ENCODE data around the gene PLCL2.

PLCL2 gene

DNA sequence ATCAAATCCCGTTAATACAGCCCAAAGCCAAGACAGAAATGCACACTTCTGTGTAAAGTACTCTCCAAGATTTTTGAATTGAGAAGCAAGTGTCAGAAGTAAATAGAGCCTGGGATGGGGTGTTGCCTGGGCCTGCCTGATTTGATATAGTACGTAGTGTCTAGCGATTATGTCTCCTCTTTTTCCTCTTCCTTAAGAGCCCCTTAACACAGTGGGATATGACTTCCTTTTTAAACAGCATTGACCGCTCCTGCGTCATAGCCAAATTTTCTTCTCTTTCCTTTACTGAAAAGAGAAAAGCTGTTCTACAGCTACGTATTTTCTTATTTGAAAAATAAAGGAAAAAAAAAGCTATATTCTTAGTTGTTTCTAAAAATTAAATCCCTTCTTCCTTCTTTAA, 97.7 kb downstream of the PLCL2 start:
- ATAC-seq = no peak
- H3K4me1 Mint-ChIP-seq = peaks cover 35% of the 10 kb centered on the region

DNA sequence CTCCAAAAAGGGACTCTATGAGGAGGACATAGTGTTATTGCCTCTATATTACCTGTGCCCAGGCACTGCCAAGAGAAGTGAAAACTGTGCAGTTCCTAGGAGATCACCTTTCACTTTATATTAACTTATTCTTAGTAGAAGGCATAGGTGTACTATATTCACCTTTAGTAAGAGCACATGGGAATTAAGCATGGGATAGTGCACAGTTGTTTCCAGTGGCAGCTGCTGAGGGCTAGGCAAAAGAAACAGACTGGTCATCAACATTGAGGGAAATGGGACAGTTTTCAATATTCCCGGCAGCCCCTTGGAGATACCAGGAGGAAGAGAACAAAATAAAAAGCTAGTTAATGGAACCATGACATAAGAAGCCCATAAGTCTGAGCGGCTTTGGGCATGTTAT, 100.9 kb downstream of the PLCL2 start:
- no peak for ATAC-seq
- no peak overlapping the region for H3K27ac Mint-ChIP-seq
- H3K4me1 Mint-ChIP-seq = peaks cover 32% of the 10 kb centered on the region
- H3K27me3 Mint-ChIP-seq = no peaks in the 10 kb centered on the region
- H3K4me3 Mint-ChIP-seq = no peak overlapping the region
- no peaks in the 10 kb centered on the region for H3K9me3 Mint-ChIP-seq
- peaks cover 5% of the 10 kb centered on the region for H3K36me3 Mint-ChIP-seq

More for the DNA sequence above, 97.7 kb downstream of the PLCL2 start:
- no peak overlapping the region for H3K4me3 Mint-ChIP-seq
- H3K27me3 Mint-ChIP-seq = no peaks in the 10 kb centered on the region
- peaks cover 7% of the 10 kb centered on the region for H3K36me3 Mint-ChIP-seq
- H3K27ac Mint-ChIP-seq = no peak overlapping the region
- no peaks in the 10 kb centered on the region for H3K9me3 Mint-ChIP-seq

DNA sequence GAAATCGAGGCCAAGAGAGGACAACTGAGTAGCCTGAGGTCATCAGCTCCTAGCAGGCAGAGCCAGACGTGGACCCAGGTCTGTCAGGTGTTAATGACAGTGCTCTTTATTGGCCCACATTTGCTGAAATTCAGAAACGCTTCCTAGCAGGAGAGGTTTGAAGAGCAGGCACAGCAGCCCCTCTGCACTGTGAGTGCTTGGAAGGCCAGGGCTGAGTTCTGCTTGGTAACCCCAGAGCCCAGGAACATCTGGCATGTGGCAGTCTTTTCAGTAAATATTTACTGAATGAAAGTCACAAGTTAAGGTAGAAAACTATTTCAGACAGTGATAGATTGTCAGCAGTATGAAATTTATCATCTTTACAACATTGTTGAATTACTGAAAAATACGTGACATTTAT, 102.4 kb downstream of the PLCL2 start:
- no peaks in the 10 kb centered on the region for H3K36me3 Mint-ChIP-seq
- H3K4me3 Mint-ChIP-seq = no peak overlapping the region
- ATAC-seq = no peak
- no peaks in the 10 kb centered on the region for H3K9me3 Mint-ChIP-seq
- H3K27me3 Mint-ChIP-seq = no peaks in the 10 kb centered on the region
- peaks cover 35% of the 10 kb centered on the region for H3K4me1 Mint-ChIP-seq
- no peak overlapping the region for H3K27ac Mint-ChIP-seq

DNA sequence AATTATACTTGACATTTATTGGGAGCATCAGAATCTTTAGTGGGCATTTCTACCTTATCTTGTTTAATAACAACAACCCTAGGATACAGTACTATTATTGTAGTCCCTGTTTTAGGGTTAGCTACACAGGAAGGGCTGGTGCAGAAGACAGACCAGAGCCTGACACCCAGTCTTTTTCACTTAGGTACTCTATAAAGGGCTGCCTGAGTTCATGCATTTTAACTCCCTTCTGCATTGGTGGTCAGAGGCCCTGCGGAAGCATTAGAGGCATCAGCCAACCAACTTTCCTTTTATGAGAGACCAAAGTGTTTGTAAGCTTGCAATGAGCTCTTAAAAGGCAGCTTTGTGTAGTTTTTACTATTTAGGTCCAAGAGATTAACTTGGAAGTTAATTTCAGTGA, 105.4 kb downstream of the PLCL2 start:
- no peaks in the 10 kb centered on the region for H3K27me3 Mint-ChIP-seq
- no peaks in the 10 kb centered on the region for H3K9me3 Mint-ChIP-seq
- ATAC-seq = no peak
- peaks cover 4% of the 10 kb centered on the region for H3K36me3 Mint-ChIP-seq
- H3K4me3 Mint-ChIP-seq = no peak overlapping the region
- no peak overlapping the region for H3K27ac Mint-ChIP-seq
- peaks cover 58% of the 10 kb centered on the region for H3K4me1 Mint-ChIP-seq

DNA sequence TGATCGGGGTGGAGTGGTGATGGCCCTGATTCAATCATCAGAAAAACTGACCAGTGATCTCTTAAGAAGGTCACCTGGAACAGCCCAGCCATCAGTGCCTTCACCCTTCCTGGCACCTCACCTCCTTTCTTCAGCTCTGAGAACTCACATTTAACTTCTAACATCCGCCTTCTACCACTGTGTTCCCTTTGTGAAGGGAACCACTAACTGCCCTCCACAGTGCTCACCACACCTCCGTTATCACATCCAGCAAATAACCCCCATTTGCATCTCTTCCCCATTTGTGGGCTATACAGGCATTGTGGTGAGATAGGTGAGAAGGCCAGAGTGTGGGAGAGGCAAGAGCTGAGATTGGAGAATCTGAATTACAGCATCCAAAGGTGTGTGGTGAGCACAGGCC, 107.4 kb downstream of the PLCL2 start:
- no peaks in the 10 kb centered on the region for H3K9me3 Mint-ChIP-seq
- no peak overlapping the region for H3K4me3 Mint-ChIP-seq
- no peaks in the 10 kb centered on the region for H3K27me3 Mint-ChIP-seq
- no peak for ATAC-seq
- H3K36me3 Mint-ChIP-seq = peaks cover 4% of the 10 kb centered on the region
- peak overlapping the region; percentile 23 for H3K27ac Mint-ChIP-seq
- peaks cover 69% of the 10 kb centered on the region for H3K4me1 Mint-ChIP-seq

DNA sequence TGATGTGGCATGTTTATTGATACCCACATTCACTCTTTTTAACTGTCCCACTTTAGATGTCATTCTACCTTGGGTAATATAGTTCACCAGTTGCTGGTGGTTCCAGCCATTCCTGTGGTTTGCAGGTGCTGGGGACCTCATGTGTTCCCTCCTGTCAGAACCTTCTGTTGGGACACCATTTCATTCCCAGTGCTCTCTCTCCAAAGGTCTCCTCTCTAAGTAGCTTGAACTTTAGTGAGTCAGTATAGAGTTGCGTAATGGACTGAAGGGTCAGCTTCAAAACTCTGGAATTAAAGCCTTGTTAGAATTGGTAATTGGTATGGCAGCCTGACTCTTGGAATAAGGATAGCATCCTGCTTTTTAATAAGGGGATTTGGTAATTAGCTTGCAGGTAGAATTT, 108.5 kb downstream of the PLCL2 start:
- no peak overlapping the region for H3K27ac Mint-ChIP-seq
- no peaks in the 10 kb centered on the region for H3K27me3 Mint-ChIP-seq
- no peaks in the 10 kb centered on the region for H3K9me3 Mint-ChIP-seq
- no peak overlapping the region for H3K4me3 Mint-ChIP-seq
- peaks cover 4% of the 10 kb centered on the region for H3K36me3 Mint-ChIP-seq
- ATAC-seq = no peak
- peaks cover 71% of the 10 kb centered on the region for H3K4me1 Mint-ChIP-seq

DNA sequence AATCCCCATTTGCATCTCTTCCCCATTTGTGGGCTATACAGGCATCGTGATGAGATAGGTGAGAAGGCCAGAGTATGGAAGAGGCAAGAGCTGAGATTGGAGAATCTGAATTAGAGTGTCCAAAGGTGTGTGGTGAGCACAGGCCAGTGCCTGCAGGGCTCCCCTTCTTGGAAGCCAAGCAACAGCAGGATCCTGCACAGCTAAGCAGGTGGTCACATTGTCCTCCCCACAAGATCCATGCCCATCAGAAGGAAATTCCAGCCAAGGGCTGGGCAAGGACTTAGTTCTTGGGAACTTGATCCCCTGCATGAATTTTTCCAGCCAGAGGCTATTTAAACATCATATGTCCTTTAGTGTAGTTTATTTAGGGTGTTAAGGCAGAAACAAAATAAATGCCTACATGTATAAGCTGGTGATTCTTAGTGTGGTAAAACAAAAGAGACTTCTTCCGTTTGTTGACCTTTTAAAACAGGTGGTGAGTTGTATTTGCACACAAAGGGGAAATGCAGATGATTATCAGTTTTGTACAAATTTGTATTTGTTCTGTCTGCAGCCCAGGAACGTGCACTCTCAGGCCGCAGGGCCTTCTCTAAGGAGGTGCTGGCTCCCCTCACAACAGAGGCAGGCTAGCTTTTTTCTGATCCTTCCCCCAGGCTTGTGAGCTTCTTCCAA, 110.2 kb downstream of the PLCL2 start:
- Mint-ChIP-seq H3K9me3 (no peaks in the 10 kb centered on the region), H3K27me3 (no peaks in the 10 kb centered on the region), H3K27ac (peak overlapping the region; percentile 13), H3K4me3 (no peak overlapping the region), H3K36me3 (peaks cover 4% of the 10 kb centered on the region), H3K4me1 (peaks cover 79% of the 10 kb centered on the region)
- ATAC-seq = no peak

DNA sequence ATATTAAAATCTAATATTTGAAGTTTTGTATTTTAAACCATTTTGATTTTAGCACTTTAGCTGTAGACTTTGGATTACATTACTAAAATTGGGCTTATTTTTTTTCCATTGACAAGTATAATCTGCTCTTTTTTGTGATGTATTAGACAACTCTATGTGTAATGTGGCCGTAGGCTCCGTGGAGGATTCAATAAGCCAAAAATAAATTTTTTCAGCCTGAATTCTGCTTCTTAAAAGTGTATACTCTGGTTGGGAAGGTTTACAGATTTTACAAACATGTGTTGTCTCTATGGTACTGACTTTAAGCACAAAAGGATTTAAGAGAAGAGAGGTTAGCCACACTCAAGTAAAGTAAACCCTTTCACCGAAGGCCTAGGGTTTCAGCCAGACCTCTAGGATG, 110.8 kb downstream of the PLCL2 start:
- no peak overlapping the region for H3K4me3 Mint-ChIP-seq
- no peak overlapping the region for H3K27ac Mint-ChIP-seq
- peaks cover 3% of the 10 kb centered on the region for H3K9me3 Mint-ChIP-seq
- no peak for ATAC-seq
- no peaks in the 10 kb centered on the region for H3K27me3 Mint-ChIP-seq
- H3K4me1 Mint-ChIP-seq = peaks cover 80% of the 10 kb centered on the region
- peaks cover 8% of the 10 kb centered on the region for H3K36me3 Mint-ChIP-seq

DNA sequence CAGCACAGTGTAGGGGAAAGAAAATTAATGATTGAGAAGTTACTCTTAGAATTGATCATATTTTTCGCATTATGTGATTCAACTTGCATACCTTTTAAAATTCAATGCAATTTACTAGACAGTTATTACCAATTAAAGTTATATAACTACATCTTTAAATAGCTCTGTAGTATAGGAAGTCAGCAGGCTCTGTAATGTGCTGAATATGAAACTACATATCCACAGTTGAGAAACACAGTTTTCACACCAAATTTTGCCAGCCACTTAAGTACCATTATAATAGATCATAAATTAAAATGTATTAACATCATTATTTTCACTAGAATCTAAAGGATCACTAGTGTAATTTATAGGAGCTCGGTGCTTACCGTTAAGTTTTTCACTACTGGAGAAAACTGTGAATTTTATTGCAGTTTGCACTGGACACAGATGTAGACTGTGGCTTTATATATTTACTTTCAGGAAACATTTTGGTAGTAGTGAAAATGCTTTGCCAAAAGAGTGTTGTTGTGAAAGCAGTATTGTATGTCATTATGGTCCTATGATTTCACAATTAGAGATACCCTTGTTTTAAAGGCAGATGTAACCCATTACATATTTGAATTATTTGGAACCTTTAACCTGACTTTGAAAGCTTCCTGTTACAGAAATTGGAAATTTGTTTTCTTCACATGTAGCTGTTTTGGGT, 113.6 kb downstream of the PLCL2 start:
- H3K4me3 Mint-ChIP-seq = no peak overlapping the region

DNA sequence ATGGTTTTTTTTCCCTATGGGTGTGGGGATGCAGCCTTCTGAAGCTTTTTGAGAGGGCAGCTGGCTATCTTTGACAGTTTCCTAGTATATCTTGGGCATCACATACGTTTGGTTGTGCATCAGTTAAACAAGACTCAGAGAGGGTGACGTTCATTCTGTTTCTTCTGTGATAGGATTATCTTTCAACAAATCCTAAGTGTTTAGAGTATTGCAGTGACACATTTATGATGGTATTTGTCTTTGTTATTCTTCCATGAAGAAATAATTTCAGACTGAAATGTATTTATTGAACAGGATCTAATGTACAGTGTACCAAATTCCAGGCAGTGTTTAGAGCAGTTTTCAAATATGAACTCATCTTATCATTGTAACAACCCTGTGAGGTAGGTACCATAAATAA, 114.4 kb downstream of the PLCL2 start:
- Mint-ChIP-seq H3K9me3 (peaks cover 9% of the 10 kb centered on the region), H3K4me3 (no peak overlapping the region), H3K4me1 (peaks cover 85% of the 10 kb centered on the region), H3K36me3 (peaks cover 28% of the 10 kb centered on the region), H3K27me3 (no peaks in the 10 kb centered on the region), H3K27ac (peak overlapping the region; percentile 41)
- no peak for ATAC-seq

More for the DNA sequence above, 113.6 kb downstream of the PLCL2 start:
- ATAC-seq = no peak
- H3K36me3 Mint-ChIP-seq = peaks cover 28% of the 10 kb centered on the region
- peaks cover 9% of the 10 kb centered on the region for H3K9me3 Mint-ChIP-seq
- H3K27me3 Mint-ChIP-seq = no peaks in the 10 kb centered on the region
- no peak overlapping the region for H3K27ac Mint-ChIP-seq
- H3K4me1 Mint-ChIP-seq = peaks cover 85% of the 10 kb centered on the region

DNA sequence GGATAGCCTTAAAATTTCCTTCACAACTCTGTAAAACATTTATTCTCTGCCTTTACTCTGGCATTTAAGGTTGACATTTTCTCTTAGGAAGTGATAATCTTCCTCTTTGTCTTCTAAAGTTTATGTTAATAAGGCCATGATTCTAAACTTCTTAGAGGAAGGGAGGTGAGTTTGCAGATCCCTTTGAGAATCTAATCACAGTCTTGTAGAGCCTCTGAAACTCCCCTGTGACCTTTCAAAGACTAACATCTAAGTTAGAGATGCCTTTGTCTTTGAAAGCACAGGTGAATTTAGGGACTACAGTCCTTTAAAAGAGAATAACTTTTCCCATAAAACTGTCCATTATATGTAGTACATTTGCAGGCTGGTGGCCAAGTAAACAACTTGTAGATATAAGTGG, 115.1 kb downstream of the PLCL2 start:
- no peak for ATAC-seq
- H3K4me1 Mint-ChIP-seq = peaks cover 86% of the 10 kb centered on the region
- H3K4me3 Mint-ChIP-seq = no peak overlapping the region
- H3K9me3 Mint-ChIP-seq = peaks cover 9% of the 10 kb centered on the region
- H3K36me3 Mint-ChIP-seq = peaks cover 28% of the 10 kb centered on the region
- no peaks in the 10 kb centered on the region for H3K27me3 Mint-ChIP-seq
- H3K27ac Mint-ChIP-seq = peak overlapping the region; percentile 41

DNA sequence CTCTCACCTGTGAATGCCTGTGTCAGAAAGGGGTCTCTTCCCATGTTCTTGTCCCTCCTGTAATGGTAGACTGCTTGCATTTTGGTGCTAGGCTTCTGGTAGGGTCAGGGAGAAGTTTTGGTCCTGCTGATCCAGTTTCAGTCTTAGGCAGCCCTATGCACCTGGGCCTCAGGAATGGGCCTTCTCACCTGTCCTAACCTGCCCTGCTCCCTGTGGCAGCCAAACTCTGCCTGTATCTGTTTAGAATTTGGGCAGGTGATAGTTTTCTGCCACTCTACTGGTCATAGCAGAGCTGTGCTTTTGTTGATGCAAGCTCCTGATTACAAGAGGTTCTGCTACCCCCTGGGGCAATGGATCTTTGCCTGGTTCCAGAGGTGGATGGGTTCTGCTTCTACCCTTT, 118.7 kb downstream of the PLCL2 start:
- no peak for ATAC-seq
- peaks cover 9% of the 10 kb centered on the region for H3K9me3 Mint-ChIP-seq
- peak overlapping the region; percentile 11 for H3K27ac Mint-ChIP-seq
- peaks cover 28% of the 10 kb centered on the region for H3K36me3 Mint-ChIP-seq
- H3K27me3 Mint-ChIP-seq = no peaks in the 10 kb centered on the region
- H3K4me1 Mint-ChIP-seq = peaks cover 78% of the 10 kb centered on the region
- no peak overlapping the region for H3K4me3 Mint-ChIP-seq

DNA sequence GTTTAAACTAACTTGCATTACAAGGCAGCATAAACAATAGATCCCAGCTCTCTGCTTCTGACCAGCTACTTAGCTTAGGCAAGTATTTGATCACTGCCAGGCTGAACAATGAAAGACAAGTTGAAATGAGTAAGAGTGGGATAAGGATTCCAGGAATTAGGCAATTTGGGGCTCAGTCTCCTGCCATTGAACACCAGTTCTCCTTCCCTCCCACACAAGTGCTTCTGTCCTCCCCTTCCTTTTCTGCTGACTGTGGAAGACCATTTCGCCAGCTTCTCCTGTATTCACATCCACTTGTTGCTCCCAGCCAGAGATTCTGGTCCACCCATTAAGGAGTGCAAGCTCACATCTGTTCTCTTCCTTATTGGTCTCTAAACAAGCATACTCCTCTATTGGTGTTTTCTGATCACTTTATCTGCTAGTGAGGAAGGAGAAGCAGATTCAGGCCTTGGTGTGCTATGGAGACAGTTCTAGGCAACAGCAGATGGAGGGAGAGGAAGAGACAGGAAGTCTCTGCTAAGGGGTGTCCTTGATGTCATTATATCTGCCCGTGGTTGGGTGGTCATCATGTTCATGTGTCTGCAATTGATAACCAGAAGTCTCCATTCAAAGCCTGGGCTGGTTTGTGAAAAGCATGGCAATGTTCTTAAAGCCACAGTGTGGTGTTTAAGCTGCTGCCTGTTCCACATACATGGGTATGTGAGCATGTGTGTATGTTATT, 121.5 kb downstream of the PLCL2 start:
- no peak for ATAC-seq
- no peaks in the 10 kb centered on the region for H3K27me3 Mint-ChIP-seq
- H3K36me3 Mint-ChIP-seq = peaks cover 35% of the 10 kb centered on the region
- H3K9me3 Mint-ChIP-seq = peaks cover 1% of the 10 kb centered on the region
- no peak overlapping the region for H3K27ac Mint-ChIP-seq
- H3K4me1 Mint-ChIP-seq = peaks cover 53% of the 10 kb centered on the region
- H3K4me3 Mint-ChIP-seq = no peak overlapping the region

DNA sequence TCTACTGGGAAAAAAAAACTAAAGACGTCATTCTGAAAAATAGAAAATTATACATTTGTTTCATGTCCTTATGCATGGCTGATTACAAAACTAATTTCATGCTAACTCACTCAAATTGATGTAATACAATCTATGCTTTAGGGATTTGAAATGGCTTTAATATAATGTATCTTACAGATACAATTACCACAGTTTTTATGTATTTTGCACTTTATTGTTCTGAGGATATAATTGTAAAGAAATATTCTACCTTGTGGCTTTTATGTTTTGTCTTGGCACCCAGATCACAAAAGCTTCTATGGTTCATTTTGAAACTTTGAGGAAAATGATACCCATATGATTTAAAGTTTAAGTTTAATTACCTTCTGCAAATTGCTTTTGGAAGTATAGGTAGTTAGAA, 122.5 kb downstream of the PLCL2 start:
- Mint-ChIP-seq H3K27ac (no peak overlapping the region), H3K4me3 (no peak overlapping the region), H3K9me3 (no peaks in the 10 kb centered on the region), H3K36me3 (peaks cover 34% of the 10 kb centered on the region), H3K27me3 (no peaks in the 10 kb centered on the region), H3K4me1 (peaks cover 43% of the 10 kb centered on the region)
- ATAC-seq = no peak

DNA sequence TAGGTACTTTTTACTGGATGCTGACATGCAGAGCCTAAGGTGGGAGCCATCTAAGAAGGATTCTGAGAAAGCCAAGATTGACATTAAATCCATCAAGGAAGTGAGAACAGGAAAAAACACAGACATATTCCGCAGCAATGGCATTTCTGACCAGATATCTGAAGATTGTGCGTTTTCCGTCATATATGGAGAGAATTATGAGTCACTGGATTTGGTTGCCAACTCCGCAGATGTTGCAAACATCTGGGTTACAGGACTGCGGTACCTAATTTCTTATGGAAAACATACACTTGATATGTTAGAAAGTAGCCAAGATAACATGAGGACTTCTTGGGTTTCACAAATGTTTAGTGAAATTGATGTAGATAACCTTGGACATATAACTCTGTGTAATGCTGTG, 125.1 kb downstream of the PLCL2 start:
- Mint-ChIP-seq H3K9me3 (no peaks in the 10 kb centered on the region), H3K36me3 (peaks cover 41% of the 10 kb centered on the region), H3K27ac (no peak overlapping the region), H3K27me3 (no peaks in the 10 kb centered on the region), H3K4me3 (no peak overlapping the region), H3K4me1 (peaks cover 34% of the 10 kb centered on the region)
- no peak for ATAC-seq
